Chondrocyte (in vitro differentiated cells): ENCODE results near the gene PYM1. TPM values are rescaled to one million over a fixed set of nuclear protein-coding genes. Genes with fewer than 3 reads are reported as not detected.

Source experiments
- DNase-seq: peaks from one replicate; pipeline ENCODE4 v3.0.0; 2021; ENCODE audit warnings: mixed read lengths, low spot score
- H3K27ac Mint-ChIP-seq: one replicate; pipeline ENCODE4 v1.8.0; 2021; ENCODE audit warnings: mild to moderate bottlenecking, moderate library complexity, mixed read lengths; ENCODE audit not compliant: unreplicated experiment
- H3K27me3 Mint-ChIP-seq: 2 replicates; pipeline ENCODE4 v1.8.0; 2021; ENCODE audit warnings: low read depth, mixed read lengths
- H3K36me3 Mint-ChIP-seq: 2 replicates; pipeline ENCODE4 v1.8.0; 2021; ENCODE audit warnings: low read depth, mixed read lengths
- H3K4me1 Mint-ChIP-seq: 2 replicates; pipeline ENCODE4 v1.8.0; 2021; ENCODE audit warnings: low read depth, mild to moderate bottlenecking, mixed read lengths
- H3K4me3 Mint-ChIP-seq: one replicate; pipeline ENCODE4 v1.8.0; 2021; ENCODE audit warnings: mild to moderate bottlenecking, moderate library complexity, mixed read lengths; ENCODE audit not compliant: unreplicated experiment
- H3K9me3 Mint-ChIP-seq: 2 replicates; pipeline ENCODE4 v1.8.0; 2021; ENCODE audit warnings: low read depth, mixed read lengths
- long read RNA-seq: library from polyadenylated mRNA; stranded (forward); transcript quantifications from one replicate; pipeline ENCODE4 v2.0.0, GENCODE V29; 2021
- total RNA-seq: library from RNA; stranded (reverse); gene quantifications from 3 replicates; pipeline ENCODE4 v1.2.1, GENCODE V29; 2021
- TF ChIP-seq, protein P1 (sequence below): fragments of 200-600 bp; sonication (generic); IDR thresholded peaks from 2 replicates; pipeline ENCODE4 v1.5.0; 2021; ENCODE audit warnings: antibody characterized with exemption, mild to moderate bottlenecking, moderate library complexity

The PYM1 gene
- total RNA-seq = 17.3 to 26.4 TPM (median 19.0 TPM) in 3 replicates
- long read RNA-seq, transcript PYM1-203 (3 exons, 1,226 nt) = major isoform, 9 of 21 reads
- long read RNA-seq, transcript PYM1-202 (3 exons, 1,073 nt) = major isoform, 9 of 21 reads
- long read RNA-seq, partial matches to known transcripts = 1 of 21 reads
- long read RNA-seq, other reads (novel, unspliced or antisense) = 1 of 21 reads

DNA sequence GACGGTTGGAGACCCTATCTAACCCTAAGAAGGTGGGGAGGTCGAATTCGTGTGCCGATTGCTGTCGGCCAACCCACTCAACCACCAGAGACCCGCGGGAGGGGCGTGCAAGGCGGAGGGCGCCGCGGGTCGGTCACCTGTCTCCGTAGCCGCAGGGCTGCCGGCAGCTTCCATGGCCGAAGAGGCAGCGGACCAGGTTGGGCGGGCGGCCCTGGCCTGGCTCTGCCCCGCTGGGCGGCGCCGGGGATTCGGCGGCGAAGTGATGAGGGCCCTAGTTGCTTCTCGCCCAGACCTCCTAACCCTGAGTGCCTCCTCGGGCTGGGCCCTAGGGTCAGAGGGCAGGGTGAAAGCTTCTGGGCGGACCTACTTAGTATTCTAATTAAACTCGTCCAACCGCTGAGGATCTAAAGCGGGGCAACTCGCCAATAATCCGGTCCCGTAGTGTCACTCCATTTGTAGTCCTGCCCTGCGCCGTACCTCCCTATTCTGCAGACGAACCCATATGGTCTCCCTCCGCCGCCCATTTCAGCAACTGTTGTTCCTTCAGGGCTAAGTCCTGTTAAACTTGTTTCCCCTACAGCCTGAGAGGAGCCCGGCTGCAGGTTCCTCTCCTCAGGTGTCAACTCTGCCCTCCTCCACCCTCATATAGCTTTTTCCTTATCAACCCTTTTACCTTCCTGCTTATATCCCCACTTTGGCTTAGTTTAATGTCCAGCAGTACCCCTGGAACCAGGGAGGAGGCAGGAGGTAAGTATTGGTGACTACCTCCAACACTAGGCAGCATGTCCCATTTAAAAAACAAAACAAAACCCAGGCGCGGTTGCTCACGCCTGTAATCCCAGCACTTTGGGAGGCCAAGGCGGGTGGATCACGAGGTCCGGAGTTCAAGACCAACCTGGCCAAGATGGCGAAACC, at the start of gene PYM1:
Gene PYM1, minus strand, starts transcription at position 307 of the 915 bp plus-strand sequence. Its CDS starts 133 bp downstream, at position 174.
- H3K9me3 Mint-ChIP-seq = no peaks in the 10 kb centered on the region

DNA sequence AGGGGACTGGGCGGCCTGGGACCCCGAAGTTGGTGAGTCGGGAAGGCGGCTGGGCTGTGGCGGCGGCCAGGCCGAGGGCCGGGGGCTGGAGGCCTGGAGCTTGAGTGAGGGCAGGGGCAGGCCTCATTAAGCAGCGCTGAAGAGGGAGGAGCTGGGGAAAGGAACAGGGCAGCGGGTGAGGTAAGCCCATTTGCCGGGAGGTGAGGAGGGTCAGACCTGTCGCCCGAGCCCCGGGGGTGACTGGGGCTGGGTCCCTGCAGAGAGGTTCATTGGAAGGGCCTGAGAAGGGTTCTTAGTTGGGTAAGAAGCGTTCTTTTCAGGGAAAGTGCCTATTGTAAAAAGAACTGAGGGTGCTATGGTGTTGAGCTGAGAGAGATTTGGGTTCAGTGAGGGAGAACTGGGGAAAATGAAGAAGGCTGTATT, 46.6 kb upstream of the PYM1 start:
- Mint-ChIP-seq H3K36me3 (peaks cover 8% of the 10 kb centered on the region), H3K9me3 (no peaks in the 10 kb centered on the region), H3K27me3 (no peaks in the 10 kb centered on the region), H3K4me1 (peaks cover 19% of the 10 kb centered on the region), H3K27ac (no peak overlapping the region), H3K4me3 (no peak overlapping the region)
- peak; percentile 91 for DNase-seq
- TF ChIP-seq, protein P1, sequence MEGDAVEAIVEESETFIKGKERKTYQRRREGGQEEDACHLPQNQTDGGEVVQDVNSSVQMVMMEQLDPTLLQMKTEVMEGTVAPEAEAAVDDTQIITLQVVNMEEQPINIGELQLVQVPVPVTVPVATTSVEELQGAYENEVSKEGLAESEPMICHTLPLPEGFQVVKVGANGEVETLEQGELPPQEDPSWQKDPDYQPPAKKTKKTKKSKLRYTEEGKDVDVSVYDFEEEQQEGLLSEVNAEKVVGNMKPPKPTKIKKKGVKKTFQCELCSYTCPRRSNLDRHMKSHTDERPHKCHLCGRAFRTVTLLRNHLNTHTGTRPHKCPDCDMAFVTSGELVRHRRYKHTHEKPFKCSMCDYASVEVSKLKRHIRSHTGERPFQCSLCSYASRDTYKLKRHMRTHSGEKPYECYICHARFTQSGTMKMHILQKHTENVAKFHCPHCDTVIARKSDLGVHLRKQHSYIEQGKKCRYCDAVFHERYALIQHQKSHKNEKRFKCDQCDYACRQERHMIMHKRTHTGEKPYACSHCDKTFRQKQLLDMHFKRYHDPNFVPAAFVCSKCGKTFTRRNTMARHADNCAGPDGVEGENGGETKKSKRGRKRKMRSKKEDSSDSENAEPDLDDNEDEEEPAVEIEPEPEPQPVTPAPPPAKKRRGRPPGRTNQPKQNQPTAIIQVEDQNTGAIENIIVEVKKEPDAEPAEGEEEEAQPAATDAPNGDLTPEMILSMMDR = no peak

More for the DNA sequence above, at the start of gene PYM1:
- no peak for DNase-seq
- Mint-ChIP-seq H3K27me3 (no peaks in the 10 kb centered on the region), H3K36me3 (peaks cover 2% of the 10 kb centered on the region), H3K27ac (peak within 1 kb of the TSS; percentile 98), H3K4me1 (peaks cover 52% of the 10 kb centered on the region), H3K4me3 (peak within 1 kb of the TSS; percentile 90)
- TF ChIP-seq, protein P1 = no peak

DNA sequence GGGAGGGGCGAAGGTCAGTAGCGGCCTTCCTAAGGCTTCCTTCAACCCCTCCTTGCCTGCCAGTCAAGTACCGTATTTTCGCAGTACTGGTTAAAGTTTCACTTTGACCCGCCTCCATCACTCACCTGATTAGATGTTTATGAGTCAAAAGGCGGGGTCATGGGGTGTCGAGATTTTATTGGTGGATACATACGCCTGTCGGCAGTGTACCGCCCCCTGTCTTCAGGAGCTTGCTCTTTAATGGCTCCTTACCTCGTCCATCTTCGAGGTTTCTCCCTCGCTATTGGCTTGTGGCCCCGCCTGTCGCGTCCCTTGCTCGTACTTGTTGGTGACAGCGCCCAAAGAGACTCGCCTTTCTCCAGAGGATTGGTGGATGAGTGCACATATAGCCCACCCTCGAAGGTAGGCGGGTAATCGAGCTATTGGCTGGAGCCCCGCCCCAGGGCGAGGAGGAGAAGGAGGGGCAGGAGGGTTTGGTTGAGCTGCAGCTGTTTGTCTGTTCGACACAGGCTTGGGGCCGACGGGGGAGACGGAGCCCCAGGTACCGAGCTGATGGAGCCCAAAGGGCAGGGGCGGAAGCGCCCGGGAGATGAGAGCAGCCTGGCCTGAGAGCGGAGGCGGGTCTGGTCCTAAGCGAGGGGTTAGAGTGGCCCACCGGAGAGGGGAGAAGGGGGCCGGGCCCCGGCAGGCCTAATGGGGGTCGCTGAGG, 46.1 kb upstream of the PYM1 start, which contains the start of gene RAB5B:
Gene RAB5B, plus strand, starts transcription at position 480 of the 709 bp plus-strand sequence. CDS start 12,883 bp downstream, outside the sequence.
- H3K9me3 Mint-ChIP-seq = no peaks in the 10 kb centered on the region
- H3K27ac Mint-ChIP-seq = no peak within 1 kb of the TSS
- H3K36me3 Mint-ChIP-seq = peaks cover 4% of the 10 kb centered on the region
- H3K27me3 Mint-ChIP-seq = no peaks in the 10 kb centered on the region
- TF ChIP-seq, protein P1 = peak; percentile 8
- H3K4me3 Mint-ChIP-seq = no peak within 1 kb of the TSS
- DNase-seq = peak; percentile 100
- peaks cover 16% of the 10 kb centered on the region for H3K4me1 Mint-ChIP-seq

DNA sequence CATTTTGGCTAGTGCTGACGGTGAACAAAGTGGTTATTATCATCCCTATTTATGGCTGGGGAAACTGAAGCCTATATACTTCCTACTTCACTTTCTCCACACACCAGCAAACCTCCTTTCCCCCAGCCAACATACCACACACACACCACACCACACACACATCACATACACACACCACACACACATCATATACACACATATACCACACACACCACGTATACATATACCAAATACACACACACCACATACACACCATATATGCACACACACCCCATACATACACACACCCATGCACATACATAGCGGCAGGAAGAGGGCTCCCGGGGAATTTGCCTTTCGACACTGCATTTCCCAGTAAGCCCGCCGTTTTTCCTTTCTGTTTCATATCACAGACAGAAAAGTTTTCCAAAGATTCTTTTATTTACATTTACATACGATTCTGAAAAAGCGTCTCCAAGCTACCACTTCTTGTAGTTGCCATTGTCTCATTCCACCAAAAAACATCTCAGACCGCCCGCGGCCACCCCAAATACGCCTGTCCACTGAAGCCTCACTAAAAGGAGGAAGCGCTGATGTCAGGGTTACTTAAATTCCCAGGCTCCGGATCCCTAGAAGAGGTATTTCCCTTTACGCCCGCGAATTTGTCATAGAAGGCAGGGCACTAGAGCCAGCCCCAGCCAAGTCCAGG, 45.4 kb upstream of the PYM1 start:
- peaks cover 15% of the 10 kb centered on the region for H3K4me1 Mint-ChIP-seq
- H3K9me3 Mint-ChIP-seq = no peaks in the 10 kb centered on the region
- TF ChIP-seq, protein P1 = no peak
- no peak overlapping the region for H3K4me3 Mint-ChIP-seq
- H3K36me3 Mint-ChIP-seq = peaks cover 1% of the 10 kb centered on the region
- H3K27me3 Mint-ChIP-seq = no peaks in the 10 kb centered on the region
- peak; percentile 24 for DNase-seq
- H3K27ac Mint-ChIP-seq = no peak overlapping the region
